COLO829 (cell line): ENCODE results near the gene SOX15.
"Not testable (repeated sequence)": the region's sequence is repeated elsewhere in the genome, so short reads cannot be mapped to it uniquely, and the experiment has no call there.

Experiments used
- DNase-seq: peaks from one replicate; pipeline ENCODE4 v3.0.0; 2012; ENCODE audit warnings: low spot score

The SOX15 gene

DNA sequence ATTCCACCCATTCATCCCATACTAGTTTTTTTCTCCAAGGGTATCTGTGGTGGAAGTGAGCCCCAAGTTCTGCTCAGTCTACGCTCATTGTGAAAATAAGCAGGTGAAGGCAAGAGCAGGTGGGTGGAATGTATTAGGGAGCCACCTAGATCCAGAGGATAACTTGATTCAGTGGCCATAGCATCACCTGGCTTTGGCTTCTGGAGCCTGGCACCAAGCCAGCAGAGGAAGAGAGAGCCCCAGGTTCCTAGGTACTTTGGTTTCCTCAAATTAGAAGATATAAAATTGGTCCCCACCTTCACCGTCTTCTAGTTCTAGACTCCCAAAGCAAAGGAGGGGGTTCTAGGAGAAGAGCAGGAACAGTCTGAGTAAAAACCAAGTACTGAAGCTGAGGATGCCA, 20.7 kb upstream of the SOX15 start:
- no peak for DNase-seq

DNA sequence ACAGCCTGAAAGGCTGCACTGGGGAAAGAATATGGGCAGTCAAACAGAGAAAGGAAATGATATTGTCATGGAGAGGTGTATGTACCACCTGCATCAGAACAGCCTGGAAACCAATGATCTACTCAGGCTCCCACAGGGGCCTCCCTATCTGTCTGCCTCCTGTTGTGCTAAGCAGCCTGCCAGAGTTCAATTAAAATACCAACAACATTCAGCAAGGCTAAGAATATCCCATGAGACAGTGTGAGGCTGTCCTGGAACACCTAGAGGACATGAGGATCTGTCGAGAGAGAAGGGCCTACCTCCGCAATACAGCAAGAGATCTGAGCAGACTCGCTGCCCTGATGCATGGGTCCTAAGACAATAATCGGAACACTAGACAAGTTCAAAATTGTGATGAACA, 16.4 kb upstream of the SOX15 start:
- DNase-seq = no peak

DNA sequence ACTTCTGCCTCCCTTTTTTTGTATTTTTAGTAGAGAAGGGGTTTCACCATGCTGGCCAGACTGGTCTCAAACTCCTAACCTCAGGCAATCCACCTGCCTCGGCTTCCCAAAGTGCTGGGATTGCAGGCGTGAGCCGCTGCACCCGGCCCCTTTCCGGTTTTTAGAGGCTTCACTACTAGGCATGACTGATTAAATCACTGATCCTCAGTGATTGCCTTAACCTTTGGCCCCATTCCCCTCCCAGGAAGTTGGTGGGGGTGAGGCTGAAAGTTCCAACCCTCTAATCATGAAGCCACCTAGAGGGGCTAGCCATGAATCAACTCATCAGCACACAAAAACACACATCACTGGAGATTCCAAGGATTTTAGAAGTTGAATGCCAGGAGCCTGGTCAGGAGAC, 7.7 kb upstream of the SOX15 start:
- not testable (repeated sequence) for DNase-seq

DNA sequence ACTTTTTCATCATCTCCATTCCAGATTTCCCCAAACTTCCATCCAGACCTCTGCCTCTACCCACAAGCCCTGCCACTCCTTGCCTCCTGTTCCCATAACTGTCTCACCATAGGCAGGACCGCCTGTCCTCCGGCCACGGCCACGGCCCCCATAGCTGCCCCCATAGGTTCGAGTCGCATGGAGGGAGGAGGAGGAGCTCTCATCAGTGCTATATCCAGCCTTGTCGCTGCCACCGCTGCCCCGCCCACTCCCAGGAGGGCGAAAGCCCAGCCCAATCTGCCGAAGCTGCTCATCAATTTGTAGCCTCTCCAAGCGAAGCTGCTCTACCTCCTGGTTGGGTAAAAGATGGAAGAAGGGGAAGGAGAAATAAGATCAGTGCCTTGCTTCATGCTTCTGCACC, 3.4 kb upstream of the SOX15 start:
- no peak for DNase-seq

DNA sequence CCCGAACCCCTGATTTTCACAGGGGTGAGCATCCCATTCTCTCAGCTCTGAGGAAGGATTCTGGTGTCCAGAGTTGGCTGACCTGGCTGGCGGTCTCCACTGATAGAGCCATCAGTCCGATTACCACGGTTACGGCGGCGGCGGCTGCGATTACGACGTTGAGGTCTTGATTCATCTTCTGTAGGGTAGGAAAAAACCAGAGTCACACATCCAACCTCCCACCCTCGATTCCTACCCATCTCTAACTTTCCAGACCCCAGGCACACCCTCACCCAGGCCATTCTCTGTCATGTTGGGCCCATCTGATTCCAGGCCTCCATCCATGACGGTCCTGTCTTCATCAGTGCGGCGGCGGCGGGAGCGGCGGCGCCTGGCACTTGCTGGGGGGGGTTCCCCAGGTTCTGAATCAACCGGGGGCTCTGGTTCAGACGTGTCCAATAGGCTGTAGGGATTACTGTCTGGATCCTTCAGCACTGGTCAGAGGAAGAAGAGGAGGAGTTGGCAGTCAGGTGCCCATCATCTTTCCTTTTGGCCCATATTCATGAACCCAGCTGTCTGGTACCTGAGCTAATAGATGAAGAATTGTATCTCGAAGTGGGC, 2.6 kb upstream of the SOX15 start:
- DNase-seq = no peak

DNA sequence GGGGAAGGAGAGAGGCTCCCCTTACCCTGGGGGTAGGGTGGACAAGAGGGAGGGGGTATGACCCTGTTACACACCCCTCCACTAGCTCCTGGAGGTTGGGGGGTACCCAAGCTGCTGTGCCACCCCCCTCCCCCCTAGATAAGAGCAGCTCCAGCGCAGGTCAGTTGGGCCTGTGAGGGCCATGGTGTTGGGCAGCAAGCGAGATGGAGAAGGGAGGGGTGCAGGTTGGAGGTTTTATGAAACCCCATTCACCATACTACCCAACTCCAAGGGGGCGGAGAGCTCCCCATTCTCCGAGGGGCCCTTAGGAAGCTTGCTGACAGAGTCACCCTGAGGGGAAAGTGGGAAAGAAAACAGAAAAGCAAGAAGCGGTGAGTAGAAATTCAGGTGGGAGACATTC, 1.7 kb upstream of the SOX15 start:
- DNase-seq = no peak

DNA sequence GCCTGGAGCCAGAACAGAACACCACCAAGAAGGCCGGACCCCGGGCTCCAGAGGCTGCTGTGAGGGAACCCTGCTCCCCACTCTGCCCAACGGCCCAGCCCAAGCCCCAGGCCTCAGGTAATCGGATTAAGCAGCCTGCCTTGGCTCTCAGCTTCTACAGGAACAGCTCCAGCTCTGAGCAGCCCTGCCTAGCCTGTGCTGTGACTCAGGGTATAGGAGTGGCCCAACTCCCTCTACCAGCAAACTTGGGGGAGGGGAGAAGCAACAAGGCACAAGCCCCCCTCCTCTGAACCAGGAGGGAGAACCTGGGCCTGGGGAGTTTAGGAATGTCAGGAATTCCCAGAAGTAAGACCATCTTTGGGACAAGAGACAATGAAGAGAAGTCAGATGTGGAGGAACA, 849 bp upstream of the SOX15 start:
- no peak for DNase-seq

DNA sequence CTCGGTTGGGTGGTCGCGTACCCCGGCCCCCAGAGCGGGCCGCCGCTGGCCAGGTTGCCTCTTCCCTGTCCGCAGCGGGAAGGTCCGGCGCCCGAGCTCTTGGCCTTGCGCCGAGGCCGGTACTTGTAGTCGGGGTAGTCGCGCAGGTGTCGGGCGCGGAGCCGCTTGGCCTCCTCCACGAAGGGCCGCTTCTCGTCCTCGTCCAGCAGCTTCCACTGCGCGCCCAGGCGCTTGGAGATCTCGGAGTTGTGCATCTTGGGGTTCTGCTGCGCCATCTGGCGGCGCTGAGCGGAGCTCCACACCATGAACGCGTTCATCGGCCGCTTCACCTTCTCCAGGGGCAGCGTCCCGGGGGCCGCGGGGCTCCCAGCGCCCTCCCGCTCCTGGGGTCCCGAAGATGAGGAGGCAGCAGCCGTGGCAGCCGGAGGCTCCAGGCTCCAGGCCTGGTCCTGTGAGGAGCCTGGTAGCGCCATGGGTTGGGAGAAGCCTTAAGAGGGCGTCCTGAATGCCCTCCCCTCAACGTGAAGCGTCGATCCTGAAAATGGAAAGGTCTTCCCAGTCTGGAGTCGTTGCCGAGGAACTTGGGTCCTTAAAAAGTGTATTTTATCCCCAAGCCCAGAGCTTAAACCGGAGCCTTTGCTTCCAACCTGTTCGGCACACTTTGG, 558 bp downstream of the SOX15 start:
- DNase-seq = no peak

DNA sequence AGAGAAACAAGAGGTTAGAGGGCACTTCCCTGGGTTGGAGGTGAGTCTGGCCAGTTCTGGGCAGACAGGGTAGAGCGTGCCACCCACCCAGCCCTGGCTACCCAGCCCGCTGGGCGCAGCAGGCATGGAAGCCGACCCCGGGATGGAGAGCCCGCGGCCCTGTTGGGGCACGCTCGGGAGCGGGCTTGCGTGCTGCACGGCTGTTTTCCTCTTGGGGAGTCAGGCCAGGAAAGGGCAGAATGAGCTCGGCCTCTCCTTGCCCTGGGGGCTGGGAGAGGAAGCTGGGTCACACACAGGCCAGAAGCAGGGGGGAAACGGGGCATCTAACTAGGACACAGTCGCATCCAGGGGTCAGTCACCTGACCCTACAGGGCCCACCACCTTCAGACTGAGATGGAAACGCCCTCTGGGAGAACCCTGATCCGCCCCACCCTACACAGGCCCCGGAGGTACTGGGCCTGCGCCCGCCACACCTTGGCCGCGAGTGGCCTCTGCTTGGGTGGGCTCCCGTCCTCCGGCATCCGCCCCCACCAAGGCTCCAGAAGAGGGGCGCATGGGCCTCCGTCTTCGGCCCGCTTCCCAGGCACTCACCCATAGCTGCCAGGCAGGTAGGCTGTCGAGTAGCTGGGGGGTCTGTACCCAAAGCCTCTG, 1.2 kb downstream of the SOX15 start:
- no peak for DNase-seq

DNA sequence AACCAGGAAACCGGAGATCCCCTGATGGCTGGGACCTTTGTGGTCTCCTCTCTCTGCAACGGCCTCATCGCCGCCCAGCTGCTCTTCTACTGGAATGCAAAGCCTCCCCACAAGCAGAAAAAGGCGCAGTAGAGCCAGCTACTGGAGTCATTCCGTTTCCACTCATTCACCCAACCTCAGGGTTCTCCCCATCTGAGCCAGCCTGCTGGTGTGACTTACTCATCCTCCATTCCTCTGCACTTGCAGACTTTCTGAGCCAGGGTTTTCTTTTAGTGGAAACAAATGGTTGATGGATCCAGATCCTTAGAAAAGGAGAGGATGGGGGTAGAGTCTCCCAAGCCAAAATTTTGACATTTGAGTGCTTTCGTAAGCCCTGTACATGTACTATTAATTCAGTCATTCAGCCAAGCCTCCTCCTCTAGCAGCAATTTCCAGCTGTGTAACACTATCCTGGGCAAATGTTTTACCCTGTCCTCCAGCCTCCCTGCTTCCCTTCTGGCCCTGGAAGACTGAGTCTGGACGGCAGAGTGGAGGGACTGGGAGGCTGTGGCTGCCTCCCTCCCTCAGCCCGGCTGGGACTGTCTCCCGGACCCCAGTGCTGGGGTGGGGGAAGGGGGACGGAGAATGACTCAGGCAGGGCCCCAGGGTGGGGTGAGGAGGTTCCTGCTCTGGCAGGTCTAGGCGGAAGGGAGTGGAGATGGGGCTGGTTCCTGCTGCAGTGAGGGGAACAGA, 2.3 kb downstream of the SOX15 start:
- no peak for DNase-seq

DNA sequence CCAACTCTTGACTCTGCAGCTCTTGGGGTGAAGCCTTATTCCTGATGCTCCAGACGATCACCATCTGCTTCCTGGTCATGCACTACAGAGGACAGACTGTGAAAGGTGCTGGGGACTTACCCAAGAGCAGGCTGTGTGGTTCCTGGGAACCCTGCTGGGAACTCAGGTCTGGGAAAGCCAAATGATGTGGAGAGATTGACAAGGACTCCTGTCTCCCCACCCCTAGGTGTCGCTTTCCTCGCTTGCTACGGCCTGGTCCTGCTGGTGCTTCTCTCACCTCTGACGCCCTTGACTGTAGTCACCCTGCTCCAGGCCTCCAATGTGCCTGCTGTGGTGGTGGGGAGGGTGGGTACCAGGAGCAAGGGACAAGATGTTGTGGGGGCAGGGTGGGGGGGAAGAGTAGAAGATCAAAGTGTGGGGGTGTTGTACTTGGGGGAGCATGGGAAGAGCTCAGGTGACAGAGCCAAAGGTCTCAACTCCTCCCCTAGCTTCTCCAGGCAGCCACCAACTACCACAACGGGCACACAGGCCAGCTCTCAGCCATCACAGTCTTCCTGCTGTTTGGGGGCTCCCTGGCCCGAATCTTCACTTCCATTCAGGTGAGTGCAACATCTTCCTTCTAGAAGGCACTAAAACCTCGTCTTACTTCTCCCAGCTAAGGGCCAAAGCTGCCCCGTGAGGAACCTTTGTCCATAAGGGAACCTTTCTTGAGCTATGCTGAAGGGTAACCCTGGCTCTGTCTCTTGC, 3.0 kb downstream of the SOX15 start:
- no peak for DNase-seq

DNA sequence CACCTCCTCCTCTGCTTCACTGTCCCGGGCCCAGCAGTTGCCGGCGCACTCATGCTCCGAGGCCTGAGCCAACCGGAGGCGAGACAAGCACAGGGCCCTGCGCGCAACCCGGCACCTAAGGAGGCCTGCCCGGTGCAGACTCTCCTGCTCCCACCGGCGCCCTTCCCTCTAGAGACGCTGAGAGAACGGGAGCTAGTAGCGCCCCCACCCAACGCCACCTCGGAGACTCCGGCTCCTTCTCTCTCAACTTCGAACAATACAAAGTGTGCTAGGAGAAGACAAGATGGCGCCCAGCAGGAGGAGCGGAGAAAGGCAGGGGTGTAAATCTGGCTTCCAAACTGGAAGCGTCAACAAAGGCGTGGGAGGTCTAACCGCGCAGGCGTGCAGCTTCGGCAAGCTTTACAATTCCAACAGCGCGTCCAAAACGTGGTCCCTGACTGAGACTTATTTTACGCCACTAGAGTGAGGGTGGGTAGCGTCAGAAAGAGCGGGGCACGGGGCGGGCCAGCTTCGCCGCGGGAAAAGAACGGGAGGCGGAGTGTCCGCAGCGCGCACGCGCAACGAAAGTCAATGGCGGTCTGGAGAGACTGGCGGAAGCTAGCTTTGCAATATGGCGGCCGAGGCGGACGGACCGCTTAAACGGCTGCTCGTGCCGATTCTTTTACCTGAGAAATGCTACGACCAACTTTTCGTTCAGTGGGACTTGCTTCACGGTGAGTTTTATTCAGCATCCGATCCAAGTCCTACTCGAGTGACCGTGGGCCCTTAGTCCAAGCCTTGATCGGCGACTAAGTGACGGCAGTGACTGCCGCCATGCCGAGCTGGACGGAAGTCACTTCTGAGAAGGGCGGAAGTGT, 6.4 kb downstream of the SOX15 start, which contains the start of gene MPDU1:
Gene MPDU1 (plus strand): TSS at position 600 of the 857 bp plus-strand sequence. CDS start 11 bp downstream, at position 611.
- peak; percentile 95 for DNase-seq

DNA sequence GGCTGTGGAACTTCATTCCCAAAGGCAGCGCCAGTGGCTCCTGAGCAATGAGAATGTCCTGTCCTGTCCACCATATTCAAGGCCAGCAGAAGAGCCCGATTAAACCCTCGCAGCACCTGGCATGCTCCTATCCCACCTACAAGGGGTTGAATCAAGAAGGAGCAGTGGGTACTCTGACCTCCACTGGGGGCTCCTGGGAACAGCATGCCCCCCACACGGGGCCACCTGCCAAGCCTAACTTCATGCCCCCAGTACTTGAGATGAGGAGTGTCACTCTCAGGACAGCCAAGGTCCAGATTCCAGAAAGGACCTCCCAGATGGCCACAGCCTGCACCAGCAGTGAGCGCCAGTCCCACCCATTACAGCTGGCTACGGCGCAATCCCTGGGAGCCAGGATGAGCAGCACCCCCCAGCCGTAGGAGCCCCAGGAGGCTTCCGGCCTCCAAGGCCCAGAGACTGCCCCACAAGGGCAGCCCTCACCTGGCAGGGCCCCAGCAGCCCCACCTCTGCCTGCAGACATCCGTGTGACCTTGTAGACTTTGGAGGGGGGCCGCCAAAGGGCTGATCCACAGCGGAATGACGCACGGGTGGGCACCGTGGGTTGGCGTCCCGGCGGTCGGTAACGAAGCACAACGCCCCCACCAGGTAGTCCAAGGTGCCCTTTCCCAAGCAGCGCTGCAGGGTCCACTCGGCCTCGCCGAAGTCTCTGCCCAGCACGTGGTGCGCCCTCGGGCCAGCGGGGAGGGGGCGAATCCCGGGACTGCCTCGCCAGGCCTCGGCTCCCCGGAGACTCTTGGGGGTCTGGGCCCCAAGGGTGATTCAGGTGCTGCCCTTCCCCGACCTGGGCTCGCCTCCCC, 7.3 kb downstream of the SOX15 start:
- DNase-seq = no peak

DNA sequence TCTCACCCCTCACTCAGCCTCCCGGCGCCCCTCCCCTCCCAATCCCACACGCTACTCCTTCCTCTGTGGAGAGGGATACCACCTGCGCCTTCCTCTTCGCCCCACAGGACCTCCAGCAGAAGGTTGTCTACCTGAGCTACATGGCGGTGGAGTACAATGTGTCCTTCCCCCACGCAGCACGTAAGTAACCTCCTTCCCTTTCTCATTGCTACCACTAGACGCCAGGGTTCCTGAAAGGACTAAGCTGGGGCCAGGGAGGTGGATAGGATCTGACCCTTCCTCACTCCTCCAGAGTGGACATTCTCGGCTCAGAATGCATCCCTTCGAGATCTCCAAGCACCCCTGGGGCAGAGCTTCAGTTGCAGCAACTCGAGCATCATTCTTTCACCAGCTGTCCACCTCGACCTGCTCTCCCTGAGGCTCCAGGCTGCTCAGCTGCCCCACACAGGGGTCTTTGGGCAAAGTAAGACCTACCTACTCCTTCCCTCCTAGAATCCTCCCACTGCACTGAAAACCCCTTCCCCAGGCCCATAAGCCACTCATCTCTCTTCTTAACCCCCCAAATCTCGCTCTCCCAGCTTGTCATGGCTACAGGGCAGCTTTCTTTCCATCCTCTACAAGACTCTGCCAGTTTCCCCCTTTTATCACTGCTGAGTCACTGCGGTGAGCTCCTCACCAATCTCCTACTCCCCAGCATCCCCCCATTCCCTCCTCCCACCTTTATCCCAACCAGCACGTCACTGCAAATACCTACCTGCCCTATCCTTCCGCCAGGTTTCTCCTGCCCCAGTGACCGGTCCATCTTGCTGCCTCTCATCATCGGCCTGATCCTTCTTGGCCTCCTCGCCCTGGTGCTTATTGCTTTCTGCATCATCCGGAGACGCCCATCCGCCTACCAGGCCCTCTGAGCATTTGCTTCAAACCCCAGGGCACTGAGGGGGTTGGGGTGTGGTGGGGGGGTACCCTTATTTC, 9.0 kb downstream of the SOX15 start:
- DNase-seq = no peak

DNA sequence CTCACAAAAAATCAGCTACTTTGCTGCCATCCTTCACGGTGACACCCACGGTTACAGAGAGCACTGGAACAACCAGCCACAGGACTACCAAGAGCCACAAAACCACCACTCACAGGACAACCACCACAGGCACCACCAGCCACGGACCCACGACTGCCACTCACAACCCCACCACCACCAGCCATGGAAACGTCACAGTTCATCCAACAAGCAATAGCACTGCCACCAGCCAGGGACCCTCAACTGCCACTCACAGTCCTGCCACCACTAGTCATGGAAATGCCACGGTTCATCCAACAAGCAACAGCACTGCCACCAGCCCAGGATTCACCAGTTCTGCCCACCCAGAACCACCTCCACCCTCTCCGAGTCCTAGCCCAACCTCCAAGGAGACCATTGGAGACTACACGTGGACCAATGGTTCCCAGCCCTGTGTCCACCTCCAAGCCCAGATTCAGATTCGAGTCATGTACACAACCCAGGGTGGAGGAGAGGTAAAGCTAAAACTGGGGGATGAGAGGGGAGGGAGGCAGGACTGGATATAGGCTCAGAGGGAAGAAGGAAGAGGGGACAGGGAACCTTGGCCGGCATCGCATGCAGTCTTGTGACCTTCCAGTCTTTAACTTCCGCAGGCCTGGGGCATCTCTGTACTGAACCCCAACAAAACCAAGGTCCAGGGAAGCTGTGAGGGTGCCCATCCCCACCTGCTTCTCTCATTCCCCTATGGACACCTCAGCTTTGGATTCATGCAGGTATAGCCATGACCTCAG, 9.9 kb downstream of the SOX15 start:
- DNase-seq = no peak

DNA sequence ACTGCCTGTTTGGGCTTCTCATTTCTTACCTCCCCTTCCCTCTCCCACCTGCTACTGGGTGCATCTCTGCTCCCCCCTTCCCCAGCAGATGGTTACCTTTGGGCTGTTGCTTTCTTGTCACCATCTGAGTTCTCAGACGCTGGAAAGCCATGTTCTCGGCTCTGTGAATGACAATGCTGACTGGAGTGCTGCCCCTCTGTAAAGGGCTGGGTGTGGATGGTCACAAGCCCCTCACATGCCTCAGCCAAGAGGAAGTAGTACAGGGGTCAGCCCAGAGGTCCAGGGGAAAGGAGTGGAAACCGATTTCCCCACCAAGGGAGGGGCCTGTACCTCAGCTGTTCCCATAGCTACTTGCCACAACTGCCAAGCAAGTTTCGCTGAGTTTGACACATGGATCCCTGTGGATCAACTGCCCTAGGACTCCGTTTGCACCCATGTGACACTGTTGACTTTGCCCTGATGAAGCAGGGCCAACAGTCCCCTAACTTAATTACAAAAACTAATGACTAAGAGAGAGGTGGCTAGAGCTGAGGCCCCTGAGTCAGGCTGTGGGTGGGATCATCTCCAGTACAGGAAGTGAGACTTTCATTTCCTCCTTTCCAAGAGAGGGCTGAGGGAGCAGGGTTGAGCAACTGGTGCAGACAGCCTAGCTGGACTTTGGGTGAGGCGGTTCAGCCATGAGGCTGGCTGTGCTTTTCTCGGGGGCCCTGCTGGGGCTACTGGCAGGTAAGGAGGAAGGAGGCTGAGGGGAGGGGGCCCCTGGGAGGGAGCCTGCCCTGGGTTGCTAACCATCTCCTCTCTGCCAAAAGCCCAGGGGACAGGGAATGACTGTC, 10.7 kb downstream of the SOX15 start, which contains the start of gene CD68:
Gene CD68 (plus strand): TSS at position 638 of the 833 bp plus-strand sequence. CDS start 40 bp downstream, at position 678.
- peak; percentile 78 for DNase-seq
